NCI-H748 (cell line): Measurements from ENCODE around the gene LTF.
"Not testable (repeated sequence)": the region's sequence is repeated elsewhere in the genome, so short reads cannot be mapped to it uniquely, and the experiment has no call there.

Experiments
- DNase-seq: peaks from one replicate; lab custom pipeline; 2025; ENCODE audit not compliant: unreplicated experiment; lab: John Stamatoyannopoulos, UW

Gene LTF

DNA sequence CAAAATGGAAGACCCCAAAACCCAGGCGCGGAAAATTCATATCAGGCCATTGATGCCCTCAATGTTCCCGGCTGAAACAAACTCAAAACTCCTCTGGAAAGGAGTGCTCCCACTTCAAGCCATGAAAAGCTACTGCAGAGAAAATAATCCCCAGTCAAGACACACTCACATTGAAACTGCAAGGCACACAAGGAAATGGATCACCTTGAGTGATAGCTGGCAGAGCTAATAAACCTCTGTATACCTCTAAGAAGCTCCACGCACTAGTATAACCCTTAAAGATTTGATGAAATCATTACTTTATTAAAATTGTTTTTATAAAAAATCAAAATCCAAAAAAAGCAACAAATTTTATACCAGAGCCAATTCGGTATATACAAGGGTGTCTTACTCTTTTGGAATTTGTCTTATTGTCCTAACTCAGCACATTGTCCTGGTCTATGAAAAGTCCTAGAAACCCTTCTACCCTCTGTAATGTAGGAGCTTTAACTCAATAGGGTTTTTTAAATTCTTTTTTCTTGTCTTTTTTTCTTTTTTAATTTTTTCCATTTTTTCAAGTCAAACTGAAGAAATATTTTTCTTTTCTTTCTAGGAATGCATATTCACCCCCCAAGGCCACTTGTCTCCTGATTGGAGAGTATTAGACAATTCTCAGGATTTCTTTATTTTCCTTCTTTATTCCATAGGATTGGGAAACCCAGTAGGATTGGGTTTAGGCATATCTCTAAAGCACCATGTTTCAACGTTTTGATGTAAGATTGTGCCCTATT, 66.3 kb downstream of the LTF start:
- no peak for DNase-seq

DNA sequence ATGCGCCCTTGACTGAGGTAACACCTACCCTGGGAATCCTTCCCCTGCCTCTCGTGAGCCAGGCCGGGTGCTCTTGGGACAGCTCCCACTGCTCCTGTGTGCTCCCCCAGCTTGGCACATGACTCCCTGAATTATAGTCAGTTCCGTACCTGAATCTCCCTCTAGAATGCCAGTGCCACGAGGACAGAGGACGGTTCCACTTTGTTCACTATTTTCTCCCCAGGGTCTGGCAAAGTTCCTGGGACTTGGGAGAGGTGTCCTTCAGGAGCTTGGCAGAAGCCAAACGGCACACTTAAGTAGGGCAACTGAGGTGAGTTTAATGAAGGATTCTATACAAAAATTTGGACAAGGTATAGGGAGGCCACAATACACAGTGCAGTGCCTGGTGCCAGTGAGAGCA, 67.6 kb downstream of the LTF start:
- DNase-seq, result no peak

DNA sequence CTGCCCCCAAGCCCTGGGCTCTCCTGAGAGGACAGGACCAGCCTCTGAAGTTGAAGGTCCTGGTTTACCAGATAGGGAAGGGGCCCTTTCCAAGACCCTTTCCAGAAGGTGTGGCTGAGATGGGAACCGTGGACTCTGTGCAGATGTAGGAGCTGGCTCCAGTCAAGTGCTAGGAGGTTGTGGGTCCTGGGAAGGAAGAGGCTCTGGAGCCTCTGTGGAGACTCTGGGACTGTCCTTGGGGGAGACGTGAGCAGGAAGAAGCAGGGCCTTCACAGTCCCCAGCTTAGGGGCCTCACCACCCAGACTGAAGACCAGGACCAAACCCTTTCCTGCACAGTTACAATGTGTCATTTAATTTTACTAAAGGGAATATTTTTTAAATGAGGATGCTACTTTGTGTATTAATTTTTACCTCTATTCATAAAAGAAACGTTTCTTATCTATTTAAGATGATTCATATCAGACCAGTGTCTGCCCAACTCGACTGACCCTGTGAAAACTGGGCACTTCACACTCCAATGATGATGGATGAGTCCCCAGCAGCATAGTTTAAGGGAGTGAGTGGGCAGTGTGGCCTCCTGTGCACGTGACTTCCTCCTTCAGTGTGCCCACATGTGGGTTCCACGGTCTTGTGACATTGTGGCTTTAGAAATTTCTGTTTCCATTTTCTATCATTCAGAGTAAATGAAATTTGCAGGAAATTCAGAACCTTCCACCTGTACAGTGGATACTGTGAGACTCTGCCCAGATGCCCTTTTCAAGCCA, 68.8 kb downstream of the LTF start:
- no peak for DNase-seq

DNA sequence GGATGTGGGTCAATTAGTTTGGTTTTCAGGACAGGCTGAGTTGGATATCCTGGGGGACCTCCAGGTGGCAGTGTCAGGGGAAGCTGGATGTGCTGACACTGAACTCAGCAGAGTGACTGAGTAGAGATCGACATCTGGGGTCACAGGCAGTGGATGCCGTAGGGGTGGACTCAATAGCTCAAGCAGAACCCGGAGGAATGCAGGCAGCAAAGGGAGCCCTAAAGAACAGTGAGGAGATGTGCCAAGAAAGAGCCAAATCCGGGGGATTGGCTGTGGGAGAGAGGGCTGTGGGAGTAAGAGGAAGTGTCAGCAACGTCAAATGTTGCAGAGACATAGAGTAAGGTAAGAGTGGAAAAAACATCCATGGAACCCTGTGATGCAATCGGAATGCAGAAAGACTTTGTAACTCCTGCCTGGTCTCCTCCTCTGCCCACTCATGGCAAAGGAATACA, 69.5 kb downstream of the LTF start:
- no peak for DNase-seq

DNA sequence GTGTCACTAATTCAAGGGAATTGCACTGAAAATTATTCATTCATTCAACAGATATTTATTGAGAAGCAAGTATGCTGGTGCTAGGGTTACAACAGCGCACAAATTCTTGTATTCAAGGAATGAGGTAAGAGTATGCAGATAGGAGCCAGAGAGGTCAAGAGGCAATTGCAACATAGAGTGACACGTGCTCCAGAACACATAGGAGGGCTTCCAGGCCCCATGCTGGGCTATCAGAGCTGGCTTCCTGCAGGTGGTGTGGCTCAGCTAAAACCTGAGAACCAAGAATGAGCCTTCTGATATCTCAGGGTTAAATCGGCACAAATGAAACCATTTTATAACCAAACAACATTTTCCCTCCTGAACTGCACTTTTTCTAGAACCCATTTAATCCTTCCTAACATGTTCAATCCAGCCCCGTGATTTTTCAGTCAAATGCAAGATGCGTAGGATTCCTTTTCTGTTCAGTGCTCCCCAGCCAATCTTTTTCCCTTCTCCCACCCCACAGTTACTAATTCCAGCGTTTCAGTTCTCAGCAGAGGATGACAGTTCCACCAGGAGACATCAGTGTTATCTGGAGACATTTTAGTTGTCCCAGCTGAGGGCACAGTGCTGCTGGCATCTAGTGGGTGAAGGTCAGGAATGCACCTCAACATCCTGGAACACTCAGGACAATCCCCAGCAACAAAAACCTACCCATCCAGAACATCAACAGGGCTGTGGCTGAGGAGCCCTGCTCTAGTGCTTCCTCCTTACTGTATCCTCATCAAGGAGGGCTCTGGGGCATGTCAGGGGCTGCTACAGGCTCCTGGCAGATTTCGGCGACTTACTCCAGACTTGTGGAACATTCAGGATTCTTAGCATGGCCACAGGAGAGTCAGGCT, 70.9 kb downstream of the LTF start:
- DNase-seq, result no peak

DNA sequence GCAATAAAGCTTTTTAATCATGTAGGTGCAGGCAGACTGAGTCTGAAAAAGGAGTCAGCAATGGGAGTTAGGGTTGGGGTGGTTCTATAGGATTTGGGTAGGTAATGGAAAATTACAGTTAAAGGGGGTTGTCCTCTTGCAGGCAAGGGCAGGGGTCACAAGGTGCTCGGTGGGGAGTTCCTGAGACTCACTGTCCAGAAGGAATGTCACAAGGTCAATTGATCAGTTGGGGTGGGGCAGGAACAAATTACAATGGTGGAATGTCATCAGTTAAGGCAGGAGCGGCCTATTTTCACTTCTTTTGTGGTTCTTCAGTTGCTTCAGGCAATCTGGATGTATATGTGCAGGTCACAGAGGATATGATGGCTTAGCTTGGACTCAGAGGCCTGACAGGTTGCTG, 71.7 kb downstream of the LTF start:
- no peak for DNase-seq

DNA sequence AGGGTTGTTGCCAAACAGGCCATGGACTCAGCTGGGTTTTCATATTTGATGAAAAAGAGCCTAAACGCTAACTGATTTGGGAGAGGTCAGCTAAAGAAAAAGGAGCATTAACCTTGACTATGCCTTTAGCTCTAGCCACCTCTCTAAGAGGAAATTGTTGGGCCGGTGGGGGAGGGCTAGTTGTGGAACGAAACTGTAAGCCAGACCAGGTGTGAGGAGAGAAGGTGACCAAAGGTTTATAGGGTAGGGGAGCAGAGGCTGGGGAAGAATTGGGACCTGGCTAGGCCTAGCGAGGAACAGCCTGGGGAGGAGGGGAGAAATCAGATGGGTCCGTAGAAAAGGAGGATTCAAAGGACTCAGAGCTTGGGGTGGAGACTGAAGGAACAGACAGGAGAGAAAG, 73.2 kb downstream of the LTF start:
- DNase-seq, result not testable (repeated sequence)

DNA sequence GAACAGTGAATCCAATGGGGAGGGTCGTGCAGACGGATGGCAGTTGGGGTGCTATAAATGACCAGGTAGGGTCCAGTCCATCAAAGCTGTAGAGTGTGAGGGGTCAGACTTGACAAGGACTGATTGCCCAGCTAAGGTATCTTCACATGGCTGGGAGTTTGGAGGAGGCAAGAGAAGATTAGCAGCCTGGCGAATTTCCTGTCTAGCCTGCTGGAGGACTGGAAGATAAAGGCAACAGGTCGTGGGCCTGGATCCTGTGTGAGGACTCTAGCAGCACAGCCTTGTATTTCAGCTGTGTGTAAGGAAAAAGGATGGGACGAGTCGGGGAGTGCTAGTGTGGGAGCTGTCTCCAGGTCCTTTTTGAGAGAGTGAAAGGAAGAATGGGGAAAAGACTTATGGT, 75.4 kb downstream of the LTF start:
- no peak for DNase-seq

DNA sequence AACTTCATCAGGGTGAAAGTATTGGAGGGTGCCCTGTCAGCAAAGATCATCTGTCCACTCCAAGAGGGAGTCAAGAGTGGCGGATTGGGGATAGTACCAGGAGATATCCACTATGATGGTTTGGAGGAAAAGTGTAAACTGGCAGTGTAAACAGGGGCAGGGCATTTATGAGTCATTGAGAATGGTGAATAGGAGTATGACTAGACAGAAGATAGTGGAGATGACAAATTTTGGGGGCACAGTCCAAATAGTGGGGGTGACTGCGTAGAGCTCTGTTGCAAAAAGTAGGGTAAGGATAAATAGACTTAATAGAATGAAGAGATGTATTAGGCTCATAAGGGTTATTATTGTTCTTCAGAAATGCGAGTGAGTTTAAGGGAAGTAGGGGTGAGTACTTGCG, 75.9 kb downstream of the LTF start:
- not testable (repeated sequence) for DNase-seq

DNA sequence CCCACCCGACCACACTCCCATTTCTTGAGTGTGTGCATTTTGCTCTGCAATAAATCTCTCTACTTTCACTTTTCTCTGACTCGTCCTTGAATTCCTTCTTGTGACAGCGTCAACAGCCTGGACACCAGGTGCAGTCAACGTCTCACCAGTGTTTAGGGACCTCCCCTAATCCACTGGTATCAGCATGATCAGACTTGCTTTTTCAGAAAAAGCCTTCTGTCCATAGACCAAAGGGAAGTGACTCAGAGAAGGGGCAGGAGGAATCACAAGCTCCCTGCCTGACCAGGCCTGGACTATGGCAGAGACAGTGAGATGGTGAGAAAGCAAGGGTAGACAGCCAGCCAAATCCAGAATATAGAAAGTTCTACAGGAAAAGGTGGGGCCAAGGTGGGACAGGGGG, 78.5 kb downstream of the LTF start:
- peak; percentile 8 for DNase-seq
